ENCODE data around the gene TCTN1. TPM values are rescaled to one million over a fixed set of nuclear protein-coding genes. Genes with fewer than 3 reads are reported as not detected.

Gene TCTN1
- polyA plus RNA-seq, 4 donors: 69.8 to 112 (median 94.2) TPM

DNA sequence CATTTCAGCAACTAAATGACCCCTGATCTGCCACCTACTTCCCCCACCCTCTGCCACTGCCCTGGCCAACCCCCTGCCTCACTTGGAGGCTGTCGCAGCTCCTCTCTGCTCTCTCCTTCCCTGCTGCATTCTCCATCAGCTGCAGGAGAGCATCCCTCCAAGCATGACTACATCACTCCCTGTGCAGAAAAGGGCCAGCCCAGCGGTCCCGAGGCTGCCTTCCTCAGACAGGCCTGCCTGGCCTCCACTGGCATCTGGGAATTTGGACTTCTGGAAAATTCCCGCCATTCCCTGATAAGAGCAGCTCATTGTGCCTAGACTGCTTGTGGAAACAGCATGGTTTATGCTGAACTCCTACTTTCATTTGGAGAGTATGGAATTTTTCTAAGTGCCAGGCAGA lies 62.2 kb downstream of the TCTN1 start:
- no peak for DNase-seq (ENCODE audit: low read depth in 4 of 4, low spot score in 2 of 4)

GRCh38 chr12:110677206-110677911 lies 63.4 kb downstream of the TCTN1 start:
- no peak for DNase-seq (ENCODE audit: low read depth in 4 of 4, low spot score in 2 of 4)

- no peak for DNase-seq (ENCODE audit: low read depth in 4 of 4, low spot score in 2 of 4)
These were observed 64.1 kb downstream of the TCTN1 start for GRCh38 chr12:110677982-110678381.

GRCh38 chr12:110679201-110679600 lies 65.3 kb downstream of the TCTN1 start:
- DNase-seq (ENCODE audit: low read depth in 4 of 4, low spot score in 2 of 4): no peak

DNA sequence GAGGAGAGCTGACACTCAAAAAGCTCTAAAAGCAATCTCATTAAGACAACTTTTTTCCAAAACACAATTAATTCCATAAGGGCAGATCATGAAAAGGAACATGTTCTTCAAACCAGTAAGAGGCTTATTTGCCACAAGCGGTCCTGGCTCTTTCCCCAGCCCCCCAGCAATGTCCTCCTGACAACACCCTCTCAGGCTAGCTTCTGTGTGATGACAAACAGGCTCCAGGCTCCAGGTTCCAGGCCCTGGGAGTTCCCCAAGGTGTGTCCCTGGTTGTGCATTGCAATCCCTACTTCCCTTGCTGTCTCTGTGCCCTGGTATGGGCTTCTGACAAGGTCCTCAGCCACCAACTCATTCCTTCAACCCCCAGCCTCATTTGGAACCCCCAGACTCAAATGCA lies 66.1 kb downstream of the TCTN1 start:
- no peak for DNase-seq (ENCODE audit: low read depth in 4 of 4, low spot score in 2 of 4)

GRCh38 chr12:110683888-110684287 lies 70.0 kb downstream of the TCTN1 start:
- no peak for DNase-seq (ENCODE audit: low read depth in 4 of 4, low spot score in 2 of 4)

DNA sequence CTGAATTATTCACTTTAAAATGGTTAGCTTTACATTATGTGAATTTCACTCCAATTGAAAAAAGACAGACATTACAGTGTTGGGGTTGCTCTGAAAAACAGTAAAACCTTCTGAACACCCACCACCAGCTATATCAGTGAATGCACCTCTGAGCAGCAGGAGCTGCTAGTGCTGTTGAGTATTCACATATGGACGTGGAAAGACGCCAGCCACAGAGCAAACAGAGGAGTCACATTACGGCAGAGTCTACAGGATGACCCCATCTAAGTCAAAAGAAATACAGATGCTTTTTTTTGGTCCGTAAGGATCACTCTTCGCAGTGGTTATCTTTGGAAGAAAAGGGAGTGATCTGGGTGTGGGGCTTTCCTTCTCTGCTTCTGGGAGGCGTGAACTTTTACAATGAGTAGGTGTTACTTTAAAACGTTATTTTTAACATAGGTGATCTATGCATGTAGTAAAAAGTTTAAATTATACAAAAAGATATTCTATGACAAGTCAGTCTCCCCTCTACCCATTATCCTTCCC lies 70.4 kb downstream of the TCTN1 start:
- DNase-seq (ENCODE audit: low read depth in 4 of 4, low spot score in 2 of 4): no peak

GRCh38 chr12:110686294-110686903 lies 72.5 kb downstream of the TCTN1 start:
- DNase-seq (ENCODE audit: low read depth in 4 of 4, low spot score in 2 of 4): no peak

- no peak for DNase-seq (ENCODE audit: low read depth in 4 of 4, low spot score in 2 of 4)
These were observed 73.7 kb downstream of the TCTN1 start for GRCh38 chr12:110687396-110688169.

DNA sequence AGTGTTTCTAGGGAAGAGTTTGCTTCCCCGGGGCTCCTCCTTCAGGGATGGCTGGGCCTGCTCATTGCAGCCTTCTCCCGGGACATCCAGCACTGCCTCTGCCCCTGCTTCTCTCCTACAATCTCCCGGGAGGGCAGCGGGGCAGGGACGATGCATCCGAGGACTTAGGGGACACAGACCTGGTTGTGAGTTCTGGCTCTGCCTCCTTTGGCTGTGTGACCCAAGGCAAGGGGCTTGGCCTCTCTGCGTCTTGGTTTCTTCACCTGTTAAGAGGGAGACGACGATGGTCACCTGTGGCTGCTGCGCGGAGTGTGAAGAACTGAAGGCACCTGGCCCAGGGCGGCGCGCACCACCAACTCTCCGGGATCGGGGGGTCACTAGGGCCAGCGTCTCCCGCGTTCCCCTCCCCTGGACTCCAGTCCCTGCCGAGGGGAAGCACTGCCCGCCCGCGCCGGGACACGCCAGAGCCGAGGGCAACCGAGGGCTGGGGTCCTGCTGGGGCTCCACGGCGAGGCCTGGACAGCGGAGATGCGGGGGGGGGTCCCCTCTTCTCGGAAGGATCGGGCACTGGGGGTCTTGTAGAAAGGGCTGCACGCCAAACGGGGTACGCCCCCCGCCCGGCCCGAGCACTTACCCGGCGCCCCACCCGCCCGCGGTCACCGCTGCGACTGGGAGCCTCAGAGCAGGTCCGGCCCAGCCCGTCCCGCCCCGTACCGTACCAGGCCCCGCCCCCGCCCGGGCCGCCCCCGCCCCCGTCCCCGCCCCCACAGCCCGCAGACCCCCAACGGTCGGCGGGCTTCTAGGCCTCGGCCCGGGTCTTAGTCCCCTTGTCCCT lies 74.7 kb downstream of the TCTN1 start, which contains the start of gene HVCN1:
Gene HVCN1 (minus strand): TSS at position 670 of the 835 bp plus-strand sequence. CDS start 5,870 bp downstream, outside the sequence.
- peak in 1 of 4 donors; percentile 21 for DNase-seq (ENCODE audit: low read depth in 4 of 4, low spot score in 2 of 4)

DNA sequence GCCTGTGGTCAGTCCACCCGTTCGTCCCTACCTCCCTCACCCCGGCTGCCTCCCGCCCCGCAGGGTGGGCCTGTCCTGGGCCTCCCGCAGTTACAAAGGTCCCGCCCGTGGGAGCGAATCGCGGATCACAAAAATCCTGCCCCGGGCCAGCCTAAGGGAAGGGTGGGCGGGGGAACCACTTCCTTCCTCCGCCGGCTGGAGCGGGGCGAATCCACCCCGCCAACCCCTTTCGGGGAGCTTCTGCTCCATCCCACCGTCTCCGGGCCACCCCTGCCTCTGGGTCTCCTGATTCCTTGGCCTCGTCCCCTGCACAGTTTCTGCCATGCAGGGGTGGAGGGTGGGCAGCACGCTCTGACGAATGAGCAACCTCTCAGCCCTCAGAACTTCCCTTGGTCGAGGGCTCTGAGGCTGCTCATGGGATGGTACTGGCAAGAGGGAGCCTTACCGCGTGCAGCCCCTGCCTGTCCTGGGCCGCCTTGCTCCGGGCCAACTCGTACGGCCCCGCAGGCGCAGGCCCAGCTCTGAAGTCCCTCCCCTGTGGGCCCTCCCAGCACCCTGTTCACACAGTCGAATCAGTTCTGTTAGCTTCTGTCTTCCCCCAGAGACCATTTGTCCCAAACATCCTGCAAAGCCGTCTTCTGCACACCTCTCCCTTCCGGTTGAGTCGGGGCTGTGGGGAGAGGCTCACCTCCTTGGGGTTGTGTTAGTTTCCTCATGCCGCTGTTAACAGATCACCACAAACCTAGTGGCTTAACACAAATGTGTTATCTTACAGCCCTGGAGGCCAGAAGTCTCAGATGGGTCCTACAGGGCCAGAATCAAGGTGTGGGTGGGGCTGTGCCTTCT lies 75.6 kb downstream of the TCTN1 start:
- peak in 2 of 4 donors; percentile 15 to 29 for DNase-seq (ENCODE audit: low read depth in 4 of 4, low spot score in 2 of 4)

- no peak for DNase-seq (ENCODE audit: low read depth in 4 of 4, low spot score in 2 of 4)
These were observed 76.2 kb downstream of the TCTN1 start for GRCh38 chr12:110690127-110690430.

GRCh38 chr12:110693731-110694130 lies 79.8 kb downstream of the TCTN1 start:
- no peak for DNase-seq (ENCODE audit: low read depth in 4 of 4, low spot score in 2 of 4)

- no peak for DNase-seq (ENCODE audit: low read depth in 4 of 4, low spot score in 2 of 4)
These were observed 80.5 kb downstream of the TCTN1 start for GRCh38 chr12:110694330-110694901.

DNA sequence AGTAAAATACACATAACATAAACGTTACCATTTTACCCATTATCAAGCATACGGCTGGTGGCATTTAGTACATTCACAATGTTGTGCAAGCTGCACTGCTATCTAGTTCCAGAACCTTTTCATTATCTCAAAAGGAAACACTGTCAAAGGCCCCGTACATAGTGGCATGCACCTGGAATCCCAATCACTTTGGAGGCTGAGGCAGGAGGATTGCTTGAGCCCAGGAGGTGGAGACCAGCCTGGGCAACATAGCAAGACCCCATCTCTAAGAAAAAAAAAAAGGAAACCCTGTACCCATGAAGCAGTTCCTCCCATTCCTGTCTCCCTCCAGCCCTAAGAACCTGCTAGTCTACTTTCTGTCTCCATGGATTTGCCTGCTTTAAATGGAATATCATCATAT lies 82.4 kb downstream of the TCTN1 start:
- no peak for DNase-seq (ENCODE audit: low read depth in 4 of 4, low spot score in 2 of 4)

- no peak for DNase-seq (ENCODE audit: low read depth in 4 of 4, low spot score in 2 of 4)
These were observed 83.3 kb downstream of the TCTN1 start for GRCh38 chr12:110697236-110697635.

- peak in 1 of 4 donors; percentile 60 for DNase-seq (ENCODE audit: low read depth in 4 of 4, low spot score in 2 of 4)
These were observed 84.4 kb downstream of the TCTN1 start for GRCh38 chr12:110698171-110698902.

All from left renal cortex interstitium (tissue), 4 donors.